Neural cell (in vitro differentiated cells): ENCODE measurements around the gene WARS2.

Experiments
- EP300 ChIP-seq: fragments of 450-650 bp; conservative IDR thresholded peaks from 2 replicates; pipeline ENCODE4 v1.6.1; 2014; ENCODE audit warnings: antibody characterized with exemption, mild to moderate bottlenecking, moderate library complexity; ENCODE audit not compliant: poor library complexity, severe bottlenecking
- EZH2 ChIP-seq: fragments of 200-600, 300-800 bp; shearing (Covaris generic), sonication (generic); IDR thresholded peaks from 2 replicates; pipeline ENCODE4 v1.6.1; 2014; ENCODE audit warnings: antibody characterized with exemption, low read length, borderline replicate concordance, mild to moderate bottlenecking; ENCODE audit not compliant: insufficient read depth, poor library complexity, severe bottlenecking
- MXI1 ChIP-seq: fragments of 450-650 bp; conservative IDR thresholded peaks from 2 replicates; pipeline ENCODE4 v1.6.1; 2014; ENCODE audit warnings: antibody characterized with exemption, mild to moderate bottlenecking; ENCODE audit not compliant: poor library complexity, severe bottlenecking
- POLR2AphosphoS5 ChIP-seq: IDR thresholded peaks from 2 replicates; pipeline ENCODE4 v1.6.1; 2012
- SMC3 ChIP-seq: fragments of 450-650 bp; conservative IDR thresholded peaks from 2 replicates; pipeline ENCODE4 v1.6.1; 2014; ENCODE audit warnings: antibody characterized with exemption, mild to moderate bottlenecking, moderate library complexity; ENCODE audit not compliant: poor library complexity
- TAF1 ChIP-seq: IDR thresholded peaks from 2 replicates; pipeline ENCODE4 v1.6.1; 2012; ENCODE audit warnings: low read depth
- TF ChIP-seq, protein P1 (sequence below): fragments of 450-650 bp; IDR thresholded peaks from 2 replicates; pipeline ENCODE4 v1.5.1; 2014; ENCODE audit warnings: antibody characterized with exemption, mild to moderate bottlenecking, moderate library complexity; ENCODE audit not compliant: poor library complexity, severe bottlenecking

DNA sequence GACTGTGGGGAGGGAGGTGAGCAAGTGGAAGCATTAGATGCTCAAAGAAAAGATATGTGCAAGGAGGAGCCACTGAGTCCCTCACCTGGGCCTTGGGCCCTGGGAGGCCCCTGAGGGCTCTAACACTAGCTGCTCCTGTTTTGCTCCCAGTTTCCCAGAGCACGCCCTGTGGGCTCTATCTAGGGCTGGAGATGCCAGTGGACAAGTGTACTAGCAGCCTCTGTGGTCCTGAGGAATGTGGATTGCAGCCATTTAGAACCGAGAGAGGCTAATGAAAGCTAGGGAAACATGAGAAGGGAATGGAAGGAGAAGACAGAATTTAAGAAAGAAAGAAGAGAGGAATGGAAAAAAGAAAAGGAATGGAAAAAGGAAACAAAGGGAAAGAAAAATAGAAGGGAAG is 142.3 kb downstream of the WARS2 start:
- TF ChIP-seq, protein P1, sequence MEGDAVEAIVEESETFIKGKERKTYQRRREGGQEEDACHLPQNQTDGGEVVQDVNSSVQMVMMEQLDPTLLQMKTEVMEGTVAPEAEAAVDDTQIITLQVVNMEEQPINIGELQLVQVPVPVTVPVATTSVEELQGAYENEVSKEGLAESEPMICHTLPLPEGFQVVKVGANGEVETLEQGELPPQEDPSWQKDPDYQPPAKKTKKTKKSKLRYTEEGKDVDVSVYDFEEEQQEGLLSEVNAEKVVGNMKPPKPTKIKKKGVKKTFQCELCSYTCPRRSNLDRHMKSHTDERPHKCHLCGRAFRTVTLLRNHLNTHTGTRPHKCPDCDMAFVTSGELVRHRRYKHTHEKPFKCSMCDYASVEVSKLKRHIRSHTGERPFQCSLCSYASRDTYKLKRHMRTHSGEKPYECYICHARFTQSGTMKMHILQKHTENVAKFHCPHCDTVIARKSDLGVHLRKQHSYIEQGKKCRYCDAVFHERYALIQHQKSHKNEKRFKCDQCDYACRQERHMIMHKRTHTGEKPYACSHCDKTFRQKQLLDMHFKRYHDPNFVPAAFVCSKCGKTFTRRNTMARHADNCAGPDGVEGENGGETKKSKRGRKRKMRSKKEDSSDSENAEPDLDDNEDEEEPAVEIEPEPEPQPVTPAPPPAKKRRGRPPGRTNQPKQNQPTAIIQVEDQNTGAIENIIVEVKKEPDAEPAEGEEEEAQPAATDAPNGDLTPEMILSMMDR = no peak
- TF ChIP-seq EZH2 = no peak
- no peak for TF ChIP-seq POLR2AphosphoS5
- no peak for TF ChIP-seq EP300
- TF ChIP-seq TAF1 = no peak
- no peak for TF ChIP-seq SMC3
- TF ChIP-seq MXI1 = no peak
